Epidermal melanocyte (primary cell): ENCODE data around the gene ZNG1A.
"Not testable (repeated sequence)": the region's sequence is repeated elsewhere in the genome, so short reads cannot be mapped to it uniquely, and the experiment has no call there.

ENCODE experiments used
- DNase-seq: peaks from one replicate; pipeline ENCODE4 v3.0.0; 2011; ENCODE audit warnings: low spot score; ENCODE audit not compliant: insufficient read length

The ZNG1A gene

DNA sequence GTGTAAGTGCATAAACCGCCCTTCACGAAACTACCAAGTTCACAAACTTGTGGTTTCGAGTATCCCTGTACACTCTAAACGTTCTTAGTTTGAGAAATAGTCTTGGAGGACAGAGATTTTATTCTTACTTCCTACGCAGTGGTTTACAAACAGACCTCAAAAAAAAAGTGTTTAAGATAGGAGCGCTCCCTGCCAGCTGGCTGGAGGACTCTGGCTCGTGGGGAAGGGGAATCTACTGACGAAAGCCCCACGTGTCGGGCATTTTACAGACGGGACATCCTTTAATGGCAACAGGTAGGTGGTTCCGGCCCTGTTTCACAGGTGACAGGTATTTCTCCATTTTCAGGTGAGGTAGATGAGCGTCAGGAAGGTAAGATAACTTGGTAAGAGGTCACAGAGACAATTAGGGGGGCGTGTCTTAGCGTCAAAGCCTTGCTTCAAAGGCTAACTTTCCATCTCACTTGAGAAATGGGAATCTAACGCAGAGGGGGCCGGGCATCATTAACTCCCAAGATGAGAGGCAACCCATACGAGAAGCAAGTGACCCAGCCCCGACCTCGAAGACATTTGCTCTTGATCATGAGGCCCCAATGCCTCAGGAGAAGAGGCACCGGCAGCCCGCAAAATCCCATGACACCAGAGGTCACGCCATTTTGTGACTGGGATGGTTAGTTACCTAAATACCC lies 573 bp downstream of the ZNG1A start:
- DNase-seq, result not testable (repeated sequence)

DNA sequence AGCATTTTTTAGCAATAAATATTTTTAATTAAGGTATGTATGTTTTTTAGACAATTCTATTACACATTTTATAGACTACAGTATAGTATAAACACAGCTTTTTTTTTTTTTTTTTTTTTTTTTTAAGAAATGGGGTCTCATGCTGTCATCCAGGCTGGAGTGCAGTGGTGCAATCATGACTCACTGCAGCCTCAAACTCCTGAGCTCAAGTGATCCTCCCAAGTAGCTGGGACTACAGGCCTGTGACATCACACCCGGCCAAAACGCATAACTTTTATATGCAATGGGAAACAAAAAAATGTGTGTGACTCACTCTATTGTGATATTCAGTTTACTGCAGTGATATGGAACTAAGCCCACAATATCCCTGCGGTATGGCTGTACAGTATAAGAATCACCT lies 9.1 kb downstream of the ZNG1A start:
- not testable (repeated sequence) for DNase-seq

DNA sequence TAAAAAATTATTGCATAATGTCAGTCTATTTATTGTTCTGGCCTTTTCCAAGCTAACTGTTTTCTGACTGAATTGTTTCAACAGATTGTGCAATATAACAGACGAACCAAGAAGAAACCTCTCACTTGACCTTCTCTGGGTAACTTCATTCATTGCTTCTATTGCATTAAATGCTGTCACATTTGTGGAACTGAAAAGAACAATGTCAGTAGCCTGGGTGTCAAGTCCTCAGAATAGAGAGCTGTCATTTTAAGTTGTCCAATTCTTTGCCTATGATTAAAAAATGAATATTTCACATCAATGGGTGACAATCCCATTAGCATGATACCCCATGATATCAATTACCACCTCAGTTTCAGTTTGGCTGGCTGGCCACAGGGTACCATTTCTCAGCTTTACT lies 19.0 kb downstream of the ZNG1A start:
- DNase-seq, result not testable (repeated sequence)

DNA sequence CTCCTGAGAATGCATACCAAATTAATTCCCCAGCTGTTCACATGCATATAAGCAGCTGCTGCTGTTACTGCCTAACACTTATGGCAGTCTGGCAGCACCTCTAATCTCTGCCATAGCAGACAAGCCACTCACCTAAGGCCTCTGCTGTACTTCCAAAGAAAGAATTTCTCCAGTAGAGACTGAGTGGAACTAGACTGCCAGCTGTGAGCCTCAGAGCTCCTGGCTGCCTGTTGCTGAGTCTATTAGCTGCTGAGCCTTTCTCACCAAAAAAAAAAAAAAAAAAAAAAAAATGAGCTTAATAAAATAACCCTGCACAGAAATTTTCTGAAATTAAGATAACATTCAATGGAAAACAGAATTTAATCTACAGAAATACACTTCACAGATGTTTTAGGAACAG lies 27.7 kb downstream of the ZNG1A start:
- DNase-seq, result not testable (repeated sequence)

- DNase-seq, result not testable (repeated sequence)
Measured at GRCh38 chr9:139880-140279, 39.0 kb downstream of the ZNG1A start.

DNA sequence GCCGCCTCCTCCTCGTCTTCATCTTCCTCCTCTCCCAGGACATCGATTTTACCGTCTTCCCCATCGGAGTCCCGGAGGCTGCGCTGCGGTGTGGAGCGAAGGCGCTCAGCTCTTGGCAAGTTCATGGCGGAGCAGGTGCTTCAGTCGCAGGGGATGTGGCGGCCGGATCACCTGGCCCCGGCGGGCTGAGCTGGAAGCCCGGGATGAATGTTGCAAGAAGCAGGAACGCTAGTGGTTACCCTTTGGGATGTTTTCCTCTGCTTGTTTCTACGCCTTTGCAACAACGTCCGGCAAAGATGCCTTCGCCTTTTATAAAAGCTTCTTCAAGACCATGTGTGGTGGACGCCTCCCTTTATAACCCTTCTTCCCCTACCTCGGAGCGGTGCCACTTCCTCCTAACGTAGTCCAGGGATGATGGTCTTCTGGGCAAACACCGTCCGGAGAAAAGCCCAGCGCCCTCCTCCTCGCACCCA lies 60.8 kb downstream of the ZNG1A start, which contains the start of gene FOXD4:
Gene FOXD4, minus strand, starts transcription at position 423 of the 473 bp plus-strand sequence. Its CDS starts 298 bp downstream, at position 125.
- DNase-seq, result not testable (repeated sequence)

DNA sequence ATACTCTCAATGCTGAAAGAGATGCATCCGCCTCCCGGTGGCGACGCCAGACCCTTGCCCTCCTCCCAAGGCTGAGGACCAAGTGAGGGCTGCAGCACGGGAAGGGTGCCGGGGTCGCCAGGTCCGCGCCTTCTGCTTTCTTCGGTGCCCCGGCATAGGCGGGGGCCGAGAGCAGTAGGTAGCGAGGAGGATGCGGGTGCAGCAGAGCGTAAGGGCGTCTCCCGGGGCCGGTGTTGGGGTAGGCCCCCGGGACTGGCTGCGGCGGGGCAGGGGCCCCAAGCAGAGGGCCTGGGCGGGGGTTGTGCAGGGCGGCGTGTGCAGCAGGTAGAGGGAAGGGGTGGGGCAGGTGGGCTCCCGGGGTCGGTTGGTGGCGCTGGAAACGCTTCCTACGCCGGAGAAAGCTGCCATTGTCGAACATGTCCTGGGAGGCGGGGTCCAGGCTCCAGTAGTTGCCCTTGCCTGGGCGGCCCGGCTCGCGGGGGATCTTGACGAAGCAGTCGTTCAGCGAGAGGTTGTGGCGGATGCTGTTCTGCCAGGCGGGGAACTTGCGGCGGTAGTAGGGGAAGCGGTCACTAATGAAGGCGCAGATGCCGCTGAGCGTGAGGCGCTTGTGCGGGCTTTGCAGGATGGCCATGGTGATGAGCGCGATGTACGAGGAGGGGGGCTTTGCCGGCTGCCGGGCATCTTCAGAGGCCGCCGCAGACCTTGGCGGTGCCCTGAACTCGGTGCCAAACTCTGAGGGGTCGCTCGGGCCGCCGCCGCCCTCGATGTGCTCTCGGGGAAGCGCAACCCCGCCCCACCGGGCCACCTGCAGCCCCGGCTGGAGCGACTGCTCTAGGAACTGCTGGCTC lies 61.5 kb downstream of the ZNG1A start:
- DNase-seq, result not testable (repeated sequence)

GRCh38 chr9:116239-117077 lies 62.4 kb downstream of the ZNG1A start:
- not testable (repeated sequence) for DNase-seq

DNA sequence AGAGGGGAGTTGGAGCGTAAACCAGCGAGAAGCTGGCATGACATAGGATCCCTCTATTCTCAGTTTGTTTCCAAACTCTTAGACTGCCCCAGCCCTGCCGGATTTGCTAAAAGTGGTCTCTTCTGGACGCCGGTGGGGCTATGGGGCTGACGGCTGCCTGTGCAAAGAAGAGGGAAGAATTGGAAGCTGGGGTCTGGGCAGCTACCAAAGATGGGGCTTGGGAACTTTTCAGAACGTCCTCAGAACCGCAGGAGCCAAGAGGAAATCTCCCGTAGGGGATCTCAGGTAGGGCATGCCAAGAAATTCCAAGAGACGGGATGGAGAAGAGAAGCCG lies 63.8 kb downstream of the ZNG1A start:
- DNase-seq, result not testable (repeated sequence)

GRCh38 chr9:114267-115117 lies 64.4 kb downstream of the ZNG1A start:
- DNase-seq, result not testable (repeated sequence)

- peak; percentile 19 for DNase-seq
Measured at GRCh38 chr9:113468-114266, 65.2 kb downstream of the ZNG1A start.

- DNase-seq, result not testable (repeated sequence)
Measured at GRCh38 chr9:112589-113467, 66.0 kb downstream of the ZNG1A start.

GRCh38 chr9:110672-111071 lies 68.2 kb downstream of the ZNG1A start:
- DNase-seq, result not testable (repeated sequence)

DNA sequence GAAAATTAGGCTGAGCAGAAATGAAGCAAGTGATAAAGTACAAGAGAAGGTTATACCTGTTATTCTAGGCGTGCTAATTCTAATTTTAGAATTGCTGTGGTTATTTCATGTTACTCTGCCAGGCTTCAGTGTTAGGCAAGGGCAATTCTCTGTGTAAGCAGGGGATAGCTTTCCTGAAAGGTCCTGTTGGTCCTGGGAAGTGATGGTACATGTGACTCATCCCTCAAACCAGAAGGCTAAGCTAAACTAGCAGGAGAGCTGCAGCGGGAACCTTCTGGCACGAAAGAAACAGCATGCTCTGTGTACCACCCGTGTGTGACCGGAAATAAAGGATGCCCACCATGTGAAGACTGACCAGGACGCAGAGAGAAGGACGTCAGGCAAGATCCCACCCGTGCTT lies 69.3 kb downstream of the ZNG1A start:
- DNase-seq, result not testable (repeated sequence)

DNA sequence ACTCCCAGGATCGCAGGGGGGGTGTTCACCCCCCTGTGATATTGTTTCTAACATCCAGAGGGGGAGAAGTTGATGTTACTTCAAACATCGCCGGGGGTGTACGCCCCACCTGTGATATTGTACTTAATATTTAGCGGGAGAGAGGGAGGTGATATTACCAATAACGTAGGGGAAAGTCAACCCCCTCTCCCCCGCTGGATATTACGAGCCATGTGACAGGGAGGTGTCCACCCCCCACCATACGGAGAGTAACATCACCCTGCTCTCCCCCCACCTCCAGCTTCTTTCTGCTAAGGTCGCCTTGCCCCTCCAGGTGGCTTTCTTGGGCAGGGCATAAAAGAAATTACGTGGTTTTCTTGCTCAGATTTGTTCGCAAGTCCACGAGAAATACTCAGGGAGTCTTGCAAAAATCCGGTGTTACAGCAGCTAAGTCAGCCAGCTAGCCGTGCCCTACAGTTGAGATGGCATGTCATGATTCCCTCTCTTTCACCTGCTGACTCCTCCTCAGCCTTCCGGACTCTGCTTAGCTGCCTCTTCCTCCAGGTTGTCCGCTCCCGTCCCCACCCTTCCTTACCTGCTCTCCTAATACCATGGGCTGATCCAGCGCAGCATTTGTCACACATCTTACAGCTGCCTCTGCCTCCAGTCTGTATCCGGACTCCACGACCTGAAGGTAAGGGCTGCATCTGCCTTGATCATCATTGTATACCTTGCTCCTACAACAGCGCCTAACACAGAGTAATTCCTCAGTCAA lies 69.9 kb downstream of the ZNG1A start:
- not testable (repeated sequence) for DNase-seq

DNA sequence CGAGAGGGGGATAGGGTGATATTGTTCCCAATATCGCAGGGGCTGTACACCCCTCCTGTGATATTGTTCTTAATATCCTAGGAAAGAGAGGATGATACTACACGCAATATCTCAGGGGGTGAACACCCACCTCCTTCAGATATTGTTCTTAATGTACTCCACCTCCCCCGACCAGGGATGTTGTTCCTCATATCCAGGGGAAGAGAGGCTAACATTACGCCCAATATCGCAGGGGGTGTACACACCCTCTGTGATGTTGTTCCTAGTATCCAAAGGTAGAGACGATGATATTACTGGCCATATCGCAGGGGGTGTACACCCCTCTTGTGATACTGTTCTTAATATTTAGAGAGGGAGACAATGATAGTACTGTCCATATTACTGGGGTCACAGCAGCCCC lies 72.9 kb downstream of the ZNG1A start:
- DNase-seq, result not testable (repeated sequence)

GRCh38 chr9:100430-100829 lies 78.4 kb downstream of the ZNG1A start:
- not testable (repeated sequence) for DNase-seq

GRCh38 chr9:99867-100266 lies 79.0 kb downstream of the ZNG1A start:
- DNase-seq, result not testable (repeated sequence)
